GM12892 (cell line): ENCODE results near the gene ATP8A1.

Source experiments
- POLR2A ChIP-seq: IDR thresholded peaks from 2 replicates; pipeline ENCODE4 v1.6.1; 2011; ENCODE audit warnings: low read depth, low read length, control low read depth
- POLR2AphosphoS5 ChIP-seq: IDR thresholded peaks from 2 replicates; pipeline ENCODE4 v1.6.1; 2011; ENCODE audit warnings: low read depth, low read length, control low read depth

GRCh38 chr4:42396361-42396751 lies 260.5 kb downstream of the ATP8A1 start:
- TF ChIP-seq POLR2AphosphoS5 (no peak), POLR2A (no peak)
